Prostate gland (tissue), 2 donors: ENCODE results near the gene MIEF2.
A peak's percentile ranks its signal among the peaks of the same experiment; 100 is the strongest.

Source experiments
- POLR2A ChIP-seq: fragments of 450-650 bp; IDR thresholded peaks from one replicate; pipeline ENCODE4 v1.6.1; 2016; ENCODE audit warnings: antibody characterized with exemption, mild to moderate bottlenecking
- TF ChIP-seq, protein P1 (sequence below), 4 experiments: fragments of 200-600 bp in 2 of 4; fragments of 450-650 bp in 2 of 4; sonication (generic) in 2 of 4; IDR thresholded peaks; 1 replicate in 3 of 4; 2 replicates in 1 of 4; pipeline ENCODE4 v1.5.1; 2016 to 2019; ENCODE audit warnings: antibody characterized with exemption in 4 of 4, mild to moderate bottlenecking in 2 of 4, moderate library complexity in 2 of 4

DNA sequence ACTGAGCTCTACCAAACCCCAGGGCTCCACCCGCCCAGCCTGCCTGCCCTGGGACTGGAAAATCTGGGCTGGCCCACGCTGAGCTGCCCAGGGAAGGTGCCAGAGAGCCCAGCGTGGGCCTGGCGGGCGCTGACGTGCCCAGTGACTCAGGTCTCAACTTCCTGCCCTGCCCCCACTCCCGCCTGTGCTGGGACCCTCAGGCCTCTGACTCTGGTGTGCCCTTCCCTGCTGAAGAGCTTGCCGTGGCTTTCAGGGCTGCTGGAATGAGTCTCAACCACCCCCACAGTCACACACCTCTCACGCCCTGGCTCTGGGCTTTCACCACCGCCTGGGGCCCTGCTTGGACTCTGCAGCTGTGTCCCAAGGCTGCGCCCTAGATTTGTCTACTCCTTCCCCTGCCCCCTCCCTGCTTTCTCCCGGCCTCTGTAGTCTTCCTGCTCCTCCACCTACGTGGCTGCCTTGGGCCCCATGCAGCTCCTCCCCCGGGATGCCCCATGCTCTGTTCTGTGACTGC lies 24.7 kb upstream of the MIEF2 start:
- TF ChIP-seq, protein P1, sequence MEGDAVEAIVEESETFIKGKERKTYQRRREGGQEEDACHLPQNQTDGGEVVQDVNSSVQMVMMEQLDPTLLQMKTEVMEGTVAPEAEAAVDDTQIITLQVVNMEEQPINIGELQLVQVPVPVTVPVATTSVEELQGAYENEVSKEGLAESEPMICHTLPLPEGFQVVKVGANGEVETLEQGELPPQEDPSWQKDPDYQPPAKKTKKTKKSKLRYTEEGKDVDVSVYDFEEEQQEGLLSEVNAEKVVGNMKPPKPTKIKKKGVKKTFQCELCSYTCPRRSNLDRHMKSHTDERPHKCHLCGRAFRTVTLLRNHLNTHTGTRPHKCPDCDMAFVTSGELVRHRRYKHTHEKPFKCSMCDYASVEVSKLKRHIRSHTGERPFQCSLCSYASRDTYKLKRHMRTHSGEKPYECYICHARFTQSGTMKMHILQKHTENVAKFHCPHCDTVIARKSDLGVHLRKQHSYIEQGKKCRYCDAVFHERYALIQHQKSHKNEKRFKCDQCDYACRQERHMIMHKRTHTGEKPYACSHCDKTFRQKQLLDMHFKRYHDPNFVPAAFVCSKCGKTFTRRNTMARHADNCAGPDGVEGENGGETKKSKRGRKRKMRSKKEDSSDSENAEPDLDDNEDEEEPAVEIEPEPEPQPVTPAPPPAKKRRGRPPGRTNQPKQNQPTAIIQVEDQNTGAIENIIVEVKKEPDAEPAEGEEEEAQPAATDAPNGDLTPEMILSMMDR (IDR thresholded peaks at IDR 0.05), result no peak
- TF ChIP-seq POLR2A, result peak; percentile 23
